OCI-M2 (cell line): ENCODE data around the gene SIRPB1.
"Not testable (repeated sequence)": the region's sequence is repeated elsewhere in the genome, so short reads cannot be mapped to it uniquely, and the experiment has no call there.

Source experiments
- DNase-seq: peaks from one replicate; lab custom pipeline; 2025; ENCODE audit not compliant: unreplicated experiment; lab: John Stamatoyannopoulos, UW

The SIRPB1 gene

DNA sequence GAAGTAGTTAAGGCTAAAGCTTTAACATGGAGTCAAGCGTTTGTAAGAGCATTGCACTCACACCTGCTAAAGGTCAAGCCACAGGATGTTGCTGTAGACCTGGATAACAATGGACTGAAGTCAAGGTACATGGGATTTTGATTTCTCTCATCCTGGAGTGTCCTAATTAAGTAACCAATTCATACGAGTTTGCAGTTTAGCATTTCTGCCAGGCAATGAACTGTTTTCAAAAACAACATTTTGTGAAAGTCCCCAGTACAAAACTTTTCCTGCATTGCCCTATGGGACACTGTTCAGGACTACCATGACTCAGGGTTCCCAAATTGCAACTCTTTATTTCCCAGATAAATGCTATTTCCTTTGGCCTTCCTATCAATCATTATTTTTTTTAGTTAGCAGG lies 17.4 kb upstream of the SIRPB1 start:
- DNase-seq, result no peak

DNA sequence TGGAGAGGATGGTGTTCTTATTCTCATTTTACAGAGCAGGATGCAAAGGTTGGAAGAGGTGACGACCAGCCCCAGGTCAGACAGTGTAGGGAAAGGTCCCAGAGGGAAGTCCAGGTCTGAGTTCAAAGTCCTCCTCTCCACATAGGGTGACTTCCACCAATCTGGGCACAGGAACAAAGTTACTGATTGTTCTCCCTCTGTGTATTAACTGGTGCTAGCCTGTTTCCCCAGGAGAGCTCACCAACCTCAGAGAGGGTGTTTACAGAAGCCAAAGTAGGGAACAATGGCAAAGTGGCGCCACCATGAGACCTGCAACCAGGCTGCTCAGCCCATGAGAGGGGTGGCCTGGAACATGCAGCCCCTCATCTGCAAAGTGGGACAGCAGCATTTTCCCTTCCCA lies 16.8 kb upstream of the SIRPB1 start:
- DNase-seq, result no peak

DNA sequence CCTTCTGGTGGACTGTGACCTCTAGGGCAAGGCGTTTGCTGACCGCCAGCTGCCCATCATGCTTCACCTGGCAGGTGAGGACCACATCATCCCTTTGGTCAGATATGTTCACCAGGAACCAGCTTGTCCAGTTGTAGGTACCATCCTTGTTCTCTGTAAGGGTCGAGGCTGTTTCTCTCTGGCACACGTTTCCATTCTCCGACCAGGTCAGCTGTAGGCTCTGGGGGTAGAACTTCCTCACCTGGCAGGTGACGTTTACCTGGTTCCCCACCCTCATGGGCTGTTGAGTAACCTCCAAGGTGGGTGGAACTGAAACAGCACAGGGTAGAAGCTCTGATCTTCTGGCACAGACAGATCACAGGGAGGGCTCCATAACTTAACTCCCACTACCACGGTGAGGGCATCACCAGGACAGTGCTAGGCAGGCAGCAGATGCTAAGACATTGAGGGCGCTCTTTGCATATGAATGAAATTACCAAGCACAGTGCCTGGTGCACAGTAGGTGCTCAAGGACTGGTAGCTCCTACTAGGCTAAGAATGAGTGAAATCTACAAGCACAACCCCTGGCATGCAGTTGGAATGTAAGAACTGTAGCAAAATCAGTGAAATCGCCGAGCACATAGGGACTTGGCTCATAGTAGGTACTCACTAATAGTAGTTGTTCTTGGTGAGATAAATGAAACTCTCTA lies 15.6 kb upstream of the SIRPB1 start:
- no peak for DNase-seq

DNA sequence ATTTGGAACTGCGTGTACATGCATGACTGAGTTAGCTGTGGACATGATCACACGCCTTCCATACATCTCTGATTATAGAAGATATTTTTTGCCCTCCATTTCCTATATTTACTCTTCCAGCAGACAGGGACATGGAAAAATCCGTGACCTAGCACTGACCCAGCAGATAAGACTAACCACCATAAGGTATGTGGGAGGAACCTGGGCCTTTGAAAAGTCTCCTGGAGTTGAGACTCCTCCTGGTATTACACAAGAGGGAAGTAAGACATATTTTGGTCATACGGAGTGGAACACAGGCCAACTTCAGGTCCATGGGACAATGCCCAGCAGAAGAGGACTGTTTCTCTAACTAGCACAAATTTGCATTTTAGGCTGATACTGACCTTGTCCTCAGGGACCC lies 13.7 kb upstream of the SIRPB1 start:
- no peak for DNase-seq

DNA sequence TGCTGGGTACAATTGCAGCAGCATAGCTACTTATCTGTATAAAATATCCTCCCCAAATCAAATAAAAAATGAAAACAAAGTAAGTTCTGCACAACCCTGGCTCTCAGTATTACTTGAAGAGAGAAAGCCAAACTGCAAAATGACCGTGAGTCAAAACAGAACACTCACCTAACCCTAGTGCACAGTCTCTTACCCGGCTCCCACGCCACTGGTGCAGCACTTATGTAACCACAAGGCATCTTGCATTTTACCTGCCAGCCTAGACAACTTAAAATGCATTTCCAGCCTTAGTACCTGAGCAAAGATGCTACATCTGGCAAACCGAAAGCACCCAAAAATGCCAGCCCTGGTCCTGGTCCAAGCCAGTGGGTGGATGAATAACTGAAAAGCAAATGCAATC lies 12.4 kb upstream of the SIRPB1 start:
- no peak for DNase-seq

DNA sequence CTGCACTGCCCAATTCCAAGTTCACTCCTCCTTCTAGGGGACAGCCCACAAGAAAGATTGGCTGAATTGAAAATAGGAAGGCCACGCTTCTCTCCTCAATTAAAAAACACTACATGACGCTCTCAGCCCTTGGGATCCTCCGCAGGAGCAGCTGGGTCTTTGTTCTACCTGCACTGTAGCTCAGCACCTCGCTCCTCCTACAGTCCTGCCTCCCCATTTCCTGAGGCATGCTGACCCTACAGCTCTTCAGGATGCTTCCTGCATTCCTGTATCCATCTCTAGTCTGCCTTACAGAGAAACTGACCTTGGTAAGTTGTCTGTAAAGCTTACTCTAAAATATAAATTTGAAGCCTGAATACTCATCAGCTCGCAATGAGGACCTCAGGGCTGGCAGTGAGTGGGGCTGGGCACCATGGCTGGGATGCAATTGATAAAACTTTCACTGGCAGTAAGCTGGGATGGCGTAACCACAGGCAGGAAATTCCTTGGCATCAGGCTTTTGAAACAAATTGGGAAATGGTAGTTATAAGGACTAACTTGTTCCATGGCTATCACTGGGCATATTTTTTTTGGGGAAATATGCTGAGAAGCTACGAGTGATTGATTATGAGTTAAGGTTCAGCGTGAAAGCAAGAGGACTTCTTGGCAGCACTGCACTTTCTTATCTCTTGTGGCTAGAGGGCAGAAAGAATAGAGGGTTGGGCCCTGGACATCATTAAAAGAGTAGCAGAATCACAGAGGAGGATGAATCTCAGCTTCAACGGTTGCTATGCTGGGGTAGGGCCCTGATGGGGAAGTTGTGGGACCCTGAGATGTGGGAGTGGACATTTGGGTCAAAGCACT lies 11.7 kb upstream of the SIRPB1 start:
- DNase-seq, result no peak

DNA sequence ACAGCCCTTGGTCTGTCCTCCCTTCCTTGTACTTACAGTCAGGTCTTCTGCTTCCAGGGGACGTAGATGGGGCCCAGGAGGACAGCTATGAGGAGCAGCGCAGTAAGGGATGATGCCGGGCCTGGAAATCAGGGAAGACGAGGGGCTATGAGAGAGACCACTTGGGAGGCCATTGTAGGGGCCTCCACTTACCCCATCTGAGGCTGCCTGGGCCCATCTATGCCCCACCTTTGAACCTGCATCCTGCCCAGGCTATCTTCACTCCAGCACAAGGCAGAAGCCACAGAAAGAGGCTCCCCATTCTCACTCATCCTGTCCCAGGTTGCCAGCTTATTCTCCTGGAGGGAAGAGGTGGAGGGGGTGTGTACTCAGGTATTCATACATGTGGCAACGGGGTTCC lies 10.4 kb upstream of the SIRPB1 start:
- no peak for DNase-seq

DNA sequence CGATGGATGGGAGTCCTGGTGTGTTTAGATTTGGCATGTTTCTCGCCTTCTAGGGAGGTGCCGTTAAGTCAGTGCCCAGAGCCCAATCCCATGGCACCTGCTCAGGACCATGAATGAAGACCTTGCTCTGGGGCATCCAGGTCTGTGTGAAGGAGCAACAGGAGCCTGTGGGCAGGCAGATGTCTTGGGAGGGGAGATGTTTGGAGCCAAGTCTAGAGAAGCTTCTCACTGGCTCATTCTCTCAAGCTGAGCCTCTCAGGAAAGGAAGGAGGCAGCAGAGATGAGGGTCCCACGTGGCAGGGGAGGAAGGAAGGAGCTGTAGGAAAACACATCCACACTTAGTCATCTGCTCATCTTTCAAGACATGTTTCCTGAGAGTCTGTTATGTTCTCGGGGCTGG lies 9.5 kb upstream of the SIRPB1 start:
- DNase-seq, result no peak

DNA sequence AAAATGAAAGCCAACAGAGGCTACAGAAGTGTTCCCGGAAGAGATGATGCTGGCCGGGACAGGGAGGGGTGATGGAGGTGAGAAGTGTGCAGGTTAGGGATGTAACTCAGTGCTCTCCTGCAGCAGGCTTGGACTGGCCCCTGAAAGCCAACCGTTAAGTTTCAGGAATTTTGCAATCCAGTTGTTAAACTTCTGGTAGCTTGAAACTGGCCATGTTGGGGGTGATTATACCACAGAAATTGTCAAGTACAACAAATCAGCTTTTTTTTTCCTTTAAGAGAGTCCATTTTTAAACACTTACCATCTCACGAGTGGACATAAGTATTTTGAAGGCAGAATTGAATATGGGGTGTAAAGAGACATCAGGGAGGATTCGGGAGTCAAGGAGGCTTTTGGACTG lies 8.8 kb upstream of the SIRPB1 start:
- no peak for DNase-seq

DNA sequence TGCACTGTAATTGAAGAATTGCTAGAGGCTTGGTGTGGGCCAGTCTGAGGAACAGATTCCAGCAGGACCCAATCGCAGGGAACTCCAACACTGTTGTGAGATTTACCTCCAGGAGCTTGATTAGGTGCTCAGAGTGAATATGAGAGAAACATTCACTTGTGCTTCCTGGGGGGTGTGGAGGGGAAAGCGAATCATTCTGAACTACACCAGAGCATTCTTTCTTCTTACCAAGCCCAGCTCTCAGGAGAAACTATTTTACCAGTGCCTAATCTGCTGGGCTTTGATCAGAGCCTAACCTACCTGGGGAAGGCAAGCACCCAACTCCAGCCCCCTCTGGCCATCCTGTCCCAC lies 7.4 kb upstream of the SIRPB1 start:
- DNase-seq, result no peak

DNA sequence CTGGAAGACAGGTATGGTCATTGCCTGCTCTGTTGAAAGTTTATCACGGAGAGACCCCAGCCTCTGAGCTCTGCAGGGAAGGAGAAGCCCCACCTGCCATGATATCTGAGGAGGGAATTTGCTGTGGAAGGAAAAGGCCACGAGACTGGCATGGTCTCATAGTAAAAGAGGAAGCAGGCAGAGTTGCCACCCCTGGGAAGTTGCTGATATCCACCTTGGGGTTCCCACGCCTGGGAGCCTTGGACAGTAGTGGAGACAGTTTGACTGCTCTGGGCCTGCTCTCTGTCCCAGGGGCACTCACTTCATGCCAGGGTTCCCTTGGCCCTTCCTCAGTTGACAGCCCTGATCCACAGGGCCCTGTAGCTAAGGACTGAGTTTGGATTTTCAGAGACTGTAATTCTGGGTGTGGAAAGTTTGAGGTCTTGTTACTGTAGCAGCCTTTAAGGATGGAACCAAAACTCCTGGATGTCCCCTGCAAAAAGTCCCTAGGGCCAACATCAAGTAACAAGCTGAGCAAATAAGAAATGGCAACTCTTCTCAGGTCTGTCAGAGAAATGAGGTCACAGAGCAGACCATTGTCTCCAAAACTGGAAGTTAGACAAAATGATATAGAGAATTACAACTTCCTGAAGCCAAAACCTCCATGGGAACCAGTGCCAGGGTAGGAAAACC lies 6.9 kb upstream of the SIRPB1 start:
- DNase-seq, result no peak

DNA sequence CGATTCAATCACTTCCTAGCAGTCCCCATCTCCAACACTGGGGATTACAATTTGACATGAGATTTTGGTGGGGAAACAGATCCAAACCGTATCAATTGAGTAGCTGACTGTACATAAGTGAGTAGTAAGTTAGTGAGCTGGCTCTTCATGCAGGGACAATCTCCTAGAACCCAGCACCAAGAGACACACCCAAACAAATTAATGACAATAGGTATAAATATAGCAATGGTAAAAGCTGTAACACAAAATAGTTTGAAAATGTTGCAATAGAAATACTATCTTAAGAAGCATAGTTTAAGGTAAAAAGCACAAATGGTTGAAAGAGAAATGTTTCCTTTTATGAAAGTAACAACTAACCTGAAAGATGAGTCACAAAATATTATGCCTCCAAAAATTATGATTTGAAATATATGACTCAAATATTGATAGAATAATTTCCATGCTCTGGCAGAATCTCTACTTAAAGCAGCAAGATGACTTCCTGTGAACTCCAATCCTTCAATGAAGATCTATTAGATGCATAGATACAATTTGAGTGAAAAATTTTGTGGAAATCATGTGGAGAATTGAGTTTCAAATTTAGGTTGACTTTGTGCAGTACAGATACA lies 5.4 kb upstream of the SIRPB1 start:
- DNase-seq, result no peak

DNA sequence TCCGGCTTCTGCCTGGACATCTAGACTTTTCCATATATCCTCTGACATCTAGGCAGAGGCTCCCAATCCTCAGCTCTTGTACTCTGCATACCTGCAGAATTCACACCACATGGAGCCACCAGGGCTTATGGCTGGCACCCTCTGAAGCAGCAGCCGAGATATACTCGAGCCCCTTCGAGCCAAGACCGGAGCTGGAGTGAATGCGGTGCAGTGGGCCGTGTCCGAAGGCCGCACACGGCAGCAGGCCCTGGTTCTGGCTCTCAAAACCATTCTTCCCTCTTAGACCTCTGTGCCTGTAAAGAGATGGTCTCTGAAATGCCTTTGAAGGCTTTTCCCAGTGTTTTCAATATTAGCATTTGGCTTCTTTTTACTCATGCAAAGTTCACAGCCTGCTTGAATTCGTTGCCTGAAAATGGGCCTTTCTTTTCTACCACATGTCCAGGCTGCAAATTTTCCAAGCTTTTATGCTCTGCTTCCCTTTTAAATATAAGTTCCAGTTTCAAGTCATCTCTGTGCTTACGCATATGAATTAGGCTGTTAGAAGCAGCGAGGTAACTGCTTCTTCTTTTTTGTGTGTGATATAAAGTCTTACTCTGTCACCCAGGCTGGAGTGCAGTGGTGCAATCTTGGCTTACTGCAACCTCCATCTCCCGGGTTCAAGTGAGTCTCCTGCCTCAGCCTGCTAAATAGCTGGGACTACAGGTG lies 3.8 kb upstream of the SIRPB1 start:
- no peak for DNase-seq

DNA sequence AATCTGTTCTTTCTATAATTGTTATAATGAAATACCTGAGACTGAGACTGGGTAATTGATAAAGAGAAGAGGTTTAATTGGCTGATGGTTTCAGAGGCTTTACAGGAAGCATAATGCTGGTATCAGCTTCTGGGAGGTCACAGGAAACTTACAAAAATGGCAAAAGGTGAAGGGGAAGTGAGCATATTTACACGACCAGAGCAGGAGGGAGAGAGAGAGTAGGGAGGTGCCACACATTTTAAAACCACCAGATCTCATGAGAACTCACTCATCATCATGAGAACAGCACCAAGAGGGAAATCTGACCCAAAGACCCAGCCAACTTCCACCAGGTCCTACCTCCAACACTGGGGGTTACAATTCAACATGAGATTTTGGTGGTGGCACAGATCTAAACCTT lies 2.6 kb upstream of the SIRPB1 start:
- no peak for DNase-seq

DNA sequence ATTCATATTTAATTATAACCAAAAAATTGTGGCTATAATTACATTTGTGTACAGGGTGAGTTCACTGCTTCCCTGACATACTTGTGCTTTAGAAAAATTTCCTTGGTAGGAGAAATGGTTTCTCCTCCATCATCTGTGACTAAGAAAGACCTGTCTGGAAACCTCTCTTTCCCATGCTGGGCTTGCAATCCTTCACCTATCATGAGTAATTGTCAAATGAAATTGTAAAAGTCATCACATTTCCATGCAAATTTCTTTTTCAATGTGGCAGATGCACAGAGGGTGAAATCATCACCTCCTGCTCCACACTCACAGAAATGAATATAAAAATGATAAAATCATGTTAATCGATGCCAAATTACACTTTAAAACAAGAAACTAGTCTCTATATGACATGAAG lies 1.5 kb upstream of the SIRPB1 start:
- no peak for DNase-seq

DNA sequence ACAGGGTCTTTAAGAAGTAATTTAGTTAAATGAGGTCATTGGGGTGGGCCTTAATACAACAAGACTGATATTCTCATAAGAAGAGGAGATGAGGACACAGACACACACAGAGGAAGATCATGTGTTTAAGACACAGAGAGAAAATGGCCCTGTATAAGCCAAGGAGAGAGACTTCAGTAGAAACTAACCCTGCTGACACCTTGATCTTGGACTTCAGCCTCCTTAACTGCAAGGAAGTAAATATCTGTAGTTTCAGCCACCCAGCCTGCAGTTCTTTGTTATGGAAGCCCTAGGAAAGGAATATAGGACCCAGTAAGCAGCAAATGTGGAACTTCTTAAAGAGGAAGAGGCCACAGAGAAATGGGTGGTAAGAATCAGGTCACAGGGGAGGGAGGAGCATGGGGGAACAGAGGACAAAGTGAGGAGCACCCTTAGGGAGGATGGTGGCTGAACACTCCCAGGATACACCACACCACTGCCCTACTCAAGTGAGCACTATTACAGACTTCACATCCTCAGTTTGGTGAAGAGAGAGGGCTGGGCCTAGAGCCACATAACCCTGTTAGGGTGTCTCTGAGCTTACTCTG lies 762 bp downstream of the SIRPB1 start:
- DNase-seq, result no peak

DNA sequence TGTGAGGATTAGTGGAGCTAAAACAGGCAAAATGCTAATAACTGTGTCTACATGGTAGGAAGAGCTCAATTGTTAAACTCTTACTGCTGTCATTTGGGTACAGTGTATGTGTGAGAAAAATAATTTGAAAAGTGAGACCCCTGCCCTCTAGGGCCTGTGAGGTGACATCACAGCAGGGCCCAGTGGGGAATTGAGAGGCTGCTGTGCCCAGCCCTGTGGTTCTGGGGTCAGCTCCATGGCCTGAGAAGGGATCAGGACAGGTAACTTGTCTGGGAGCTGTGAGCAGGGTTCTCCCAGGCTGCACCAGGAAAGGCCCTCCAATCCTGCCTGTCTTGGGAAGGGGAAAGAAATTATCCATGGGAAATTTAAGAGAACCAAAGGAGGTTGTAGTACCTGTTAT lies 1.3 kb downstream of the SIRPB1 start:
- DNase-seq, result no peak

DNA sequence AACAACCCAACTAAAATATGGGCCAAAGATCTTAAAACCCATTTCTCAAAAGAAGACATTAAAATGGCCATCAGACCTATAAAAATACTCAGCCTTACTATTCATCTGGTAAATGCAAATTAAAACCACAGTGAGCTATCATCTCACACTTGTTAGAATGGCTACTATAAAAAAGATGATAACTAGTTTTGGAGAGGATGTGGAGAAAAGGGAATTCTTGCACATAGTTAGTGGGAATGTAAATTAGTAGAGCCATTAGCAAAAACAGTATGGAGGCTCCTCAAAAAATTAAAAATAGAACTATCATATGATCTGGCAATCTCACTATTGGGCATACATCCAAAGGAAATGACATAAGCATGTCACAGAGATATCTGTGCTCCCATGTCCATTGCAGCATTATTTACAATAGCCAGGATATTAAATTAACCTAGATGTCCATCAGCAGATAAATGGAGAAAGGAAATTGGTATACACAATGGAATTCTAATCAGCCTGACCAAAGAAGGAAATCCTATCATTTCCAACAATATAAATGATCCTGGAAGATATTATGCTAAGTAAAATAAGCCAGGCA lies 2.9 kb downstream of the SIRPB1 start:
- DNase-seq, result no peak

DNA sequence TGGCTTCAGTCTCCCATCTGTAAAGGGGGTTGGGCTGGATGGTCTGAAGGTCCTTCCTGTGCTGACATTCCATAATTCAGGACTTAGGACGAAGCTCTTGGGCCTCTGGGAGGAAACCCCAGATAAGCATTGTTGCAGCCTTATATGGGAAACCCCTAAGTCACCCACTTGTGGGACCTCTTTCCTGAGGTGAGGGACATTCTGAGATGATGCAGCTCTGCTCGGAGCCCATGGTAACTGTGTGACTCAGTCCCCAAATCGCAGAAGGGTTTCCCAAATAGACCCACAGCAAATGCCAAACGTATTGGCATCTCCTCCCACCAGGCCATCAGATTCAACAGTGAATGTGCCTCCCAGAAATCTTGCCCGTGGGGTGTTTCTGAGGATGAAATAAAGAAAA lies 9.4 kb downstream of the SIRPB1 start:
- DNase-seq, result not testable (repeated sequence)

DNA sequence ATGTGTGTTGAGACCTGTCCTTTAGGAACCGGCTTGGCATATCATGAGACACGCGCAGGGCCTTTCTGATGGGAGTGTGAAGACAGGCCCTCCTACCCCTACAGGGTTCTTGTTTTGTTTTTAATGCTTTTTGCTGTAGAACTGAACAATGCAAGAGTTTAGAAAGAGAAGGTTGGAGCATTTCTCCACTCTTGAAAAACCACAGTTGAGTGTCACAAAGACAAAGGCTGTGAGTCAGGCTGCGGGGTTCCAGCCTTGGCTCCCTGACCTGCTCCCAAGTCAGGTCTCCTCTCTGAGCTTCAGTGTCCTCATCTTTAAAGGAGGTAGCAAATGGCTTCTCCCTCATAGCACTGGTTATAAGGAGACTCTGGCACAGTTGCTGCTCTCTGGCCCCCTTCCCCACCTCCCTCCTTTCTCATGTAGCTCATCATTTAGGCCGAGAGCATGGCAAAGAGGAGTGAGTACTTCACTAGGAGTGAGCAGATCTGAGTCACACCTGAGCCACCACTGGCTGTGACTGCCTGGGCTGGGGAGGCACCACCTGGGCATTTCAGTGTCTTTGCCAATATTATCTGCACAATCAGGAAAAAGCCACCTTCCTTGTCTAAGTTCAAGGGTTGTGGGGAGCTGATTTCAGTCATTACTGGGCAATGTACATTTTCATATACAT lies 11.0 kb downstream of the SIRPB1 start:
- not testable (repeated sequence) for DNase-seq
